Transverse colon (tissue), 4 donors: ENCODE data around the gene C19orf67. TPM values are rescaled to one million over a fixed set of nuclear protein-coding genes. Genes with fewer than 3 reads are reported as not detected.
A peak's percentile ranks its signal among the peaks of the same experiment; 100 is the strongest.

Source experiments
- DNase-seq: peaks from one replicate; pipeline ENCODE4 v3.0.0-alpha.2; 2019
- H3K27ac ChIP-seq, 4 donors: fragments of 200-600 bp; sonication (generic); 2 replicates each; pipeline ENCODE4 v1.5.1; 2016 to 2018; ENCODE audit warnings: inconsistent platforms in 4 of 4
- H3K27me3 ChIP-seq: fragments of 200-600 bp; sonication (generic); 2 replicates; pipeline ENCODE4 v1.5.1; 2017; ENCODE audit warnings: inconsistent platforms
- H3K36me3 ChIP-seq, 4 donors: fragments of 200-600 bp; sonication (generic); 2 replicates each; pipeline ENCODE4 v1.5.1; 2017 to 2019; ENCODE audit warnings: inconsistent platforms in 4 of 4
- H3K4me1 ChIP-seq, 4 donors: fragments of 200-600 bp; sonication (generic); 2 replicates each; pipeline ENCODE4 v1.5.1; 2017 to 2020; ENCODE audit warnings: inconsistent platforms in 4 of 4
- H3K4me3 ChIP-seq, 4 donors: fragments of 200-600 bp; sonication (generic); 1 replicate in 1 of 4; 2 replicates in 3 of 4; pipeline versions ENCODE4 v1.5.1 to v1.6.1; 2017 to 2019; ENCODE audit warnings: inconsistent platforms in 4 of 4
- H3K9me3 ChIP-seq, 2 donors: fragments of 200-600 bp; sonication (generic); 2 replicates each; pipeline ENCODE4 v1.5.1; 2017 to 2019; ENCODE audit warnings: inconsistent platforms in 2 of 2
- CTCF ChIP-seq, 5 experiments: fragments of 200-600 bp in 3 of 5; fragments of 450-650 bp in 2 of 5; sonication (generic) in 3 of 5; IDR thresholded peaks; 1 replicate in 2 of 5; 2 replicates in 3 of 5; pipeline ENCODE4 v1.5.1; 2016 to 2017; ENCODE audit warnings: antibody characterized with exemption in 5 of 5, inconsistent platforms in 3 of 5, mild to moderate bottlenecking in 2 of 5, moderate library complexity in 1 of 5
- EP300 ChIP-seq: sonication (generic); formaldehyde crosslinking; IDR thresholded peaks from one replicate; pipeline ENCODE4 v1.6.1; 2017; ENCODE audit warnings: antibody characterized with exemption, low read depth
- POLR2A ChIP-seq: fragments of 450-650 bp; IDR thresholded peaks from one replicate; pipeline ENCODE4 v1.6.1; 2016; ENCODE audit warnings: antibody characterized with exemption, mild to moderate bottlenecking, moderate library complexity
- POLR2AphosphoS5 ChIP-seq, 3 donors: sonication (generic); formaldehyde crosslinking; IDR thresholded peaks; one replicate each; pipeline ENCODE4 v1.6.1; 2016; ENCODE audit warnings: antibody characterized with exemption in 3 of 3
- WGBS, 2 donors: methylation state at CpG; one replicate each; pipeline ENCODE4 v1.1.5; 2018; ENCODE audit warnings: low coverage in 1 of 2; 5-methylcytosine and 5-hydroxymethylcytosine counted together
- in situ Hi-C, 4 donors: fragments of 200-750 bp; cut with MboI; loops; one replicate each; pipeline versions ENCODE4 v1.15.0 to v1.15.1; 2017; ENCODE audit warnings: low sequenced_read_pairs in 3 of 4, low pct_ligation_motif_present in 1 of 4, low pct_unique_long_range_greater_than_20kb in 1 of 4
- intact Hi-C: fragments of 100-400 bp; cut with DNase I; formaldehyde crosslinking; loops from one replicate; pipeline ENCODE4 v1.15.1; 2023; ENCODE audit warnings: low total_unique reads
- total RNA-seq, 4 donors: library from RNA; depleted of rRNA; stranded (reverse); fragments of >200 nt; gene quantifications; one replicate each; pipeline ENCODE4 v1.1.0, GENCODE V29; 2016

The C19orf67 gene
- total RNA-seq, 4 donors from 2014 or later, result 0.64 to 1.1 TPM; not detected in 2

- Histone ChIP-seq H3K4me3 (no peak overlapping the region), H3K9me3 (no peaks in the 10 kb centered on the region), H3K4me1 (peaks cover 0 to 16% (median 12%) of the 10 kb centered on the region in 4 donors), H3K27me3 (peaks cover 60% of the 10 kb centered on the region), H3K27ac (no peak overlapping the region), H3K36me3 (no peaks in the 10 kb centered on the region)
- TF ChIP-seq POLR2AphosphoS5 (IDR thresholded peaks at IDR 0.05) (no peak), CTCF (IDR thresholded peaks at IDR 0.05) (no peak), EP300 (no peak), POLR2A (no peak)
- WGBS, 2 donors, result 20 to 51% methylated on average over 1 to 8 of the region's 9 CpGs
- intact Hi-C loops (no loop called here), in situ Hi-C loops (loop anchor here in 3 of 4 donors (10.0 to 25.0 kb wide), 3 partner anchors 174 to 474 kb away; partner anchors contain the start of gene NANOS3 (in 2 of the 3))
- no peak for DNase-seq
These were observed 24.4 kb downstream of the C19orf67 start for GRCh38 chr19:14061081-14061749.

- in situ Hi-C loops (loop anchor here (10.0 to 25.0 kb wide), 5 partner anchors 165 to 472 kb away; partner anchors contain the start of gene NANOS3 (in 2 of the 4)), intact Hi-C loops (loop anchor here (5.0 kb wide), 1 partner anchor 843 kb away; no protein-coding TSS in a partner anchor)
- TF ChIP-seq CTCF (IDR thresholded peaks at IDR 0.05) (no peak), POLR2A (no peak), EP300 (no peak), POLR2AphosphoS5 (IDR thresholded peaks at IDR 0.05) (no peak)
- Histone ChIP-seq H3K4me1 (peaks cover 0 to 16% (median 12%) of the 10 kb centered on the region in 4 donors), H3K27me3 (peaks cover 60% of the 10 kb centered on the region), H3K27ac (no peak overlapping the region), H3K36me3 (no peaks in the 10 kb centered on the region), H3K4me3 (no peak overlapping the region), H3K9me3 (no peaks in the 10 kb centered on the region)
- WGBS, 2 donors, result 46% methylated on average over 8 of the region's 8 CpGs; no CpG with 5 or more reads in 1 of the 2 donors
- no peak for DNase-seq
These were observed 25.9 kb downstream of the C19orf67 start for GRCh38 chr19:14059652-14060155.

- intact Hi-C loops (loop anchor here (5.0 kb wide), 1 partner anchor 843 kb away; no protein-coding TSS in a partner anchor), in situ Hi-C loops (loop anchor here (10.0 to 25.0 kb wide), 4 partner anchors 164 to 472 kb away; partner anchors contain the start of gene NANOS3 (in 1 of the 4))
- TF ChIP-seq CTCF (IDR thresholded peaks at IDR 0.05) (peak; percentile 54 to 70 (median 64)), POLR2A (no peak)
- Histone ChIP-seq H3K36me3 (no peaks in the 10 kb centered on the region), H3K4me3 (no peak overlapping the region), H3K27ac (no peak overlapping the region), H3K27me3 (peaks cover 60% of the 10 kb centered on the region), H3K4me1 (peaks cover 0 to 16% (median 12%) of the 10 kb centered on the region in 4 donors), H3K9me3 (no peaks in the 10 kb centered on the region)
- DNase-seq, result peak; percentile 28
- WGBS, 2 donors, result 23% methylated on average over 15 of the region's 15 CpGs; no CpG with 5 or more reads in 1 of the 2 donors
These were observed 26.5 kb downstream of the C19orf67 start for GRCh38 chr19:14059093-14059480.
